ENCODE measurements around the gene CDKL5.

Gene CDKL5

DNA sequence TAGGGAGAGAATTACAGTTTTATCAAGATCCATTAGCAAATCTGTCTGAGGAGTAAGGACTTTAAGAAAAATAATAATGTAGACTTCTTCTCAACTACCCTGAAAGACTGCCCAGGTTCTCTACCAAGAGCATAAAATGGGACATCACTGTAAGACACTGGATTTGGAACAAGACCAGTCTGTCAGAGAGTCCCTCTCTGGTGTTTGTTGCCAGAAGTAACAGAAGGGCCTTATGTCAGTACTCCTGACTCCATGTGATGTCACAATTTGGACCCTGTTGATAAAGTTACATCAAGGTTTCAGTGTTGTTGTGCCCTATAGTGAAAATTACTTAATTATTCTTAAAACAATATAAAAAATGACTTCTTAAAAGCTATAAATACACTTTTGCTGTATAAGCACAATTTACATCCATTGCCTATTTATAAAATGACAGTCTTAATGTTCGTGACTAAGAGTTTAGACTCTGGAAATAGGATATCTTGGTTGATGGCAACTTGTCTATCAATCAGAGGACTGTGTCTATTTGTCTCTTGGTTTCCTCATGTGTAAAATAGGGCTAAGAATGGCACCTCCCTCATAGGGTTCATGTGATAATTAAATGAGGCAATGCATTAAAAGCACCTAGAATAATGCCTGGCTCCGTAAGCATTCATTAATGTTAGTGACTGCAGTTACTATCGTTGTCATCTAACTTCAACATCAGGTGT lies 188.7 kb downstream of the CDKL5 start:
- TF ChIP-seq, protein P1, sequence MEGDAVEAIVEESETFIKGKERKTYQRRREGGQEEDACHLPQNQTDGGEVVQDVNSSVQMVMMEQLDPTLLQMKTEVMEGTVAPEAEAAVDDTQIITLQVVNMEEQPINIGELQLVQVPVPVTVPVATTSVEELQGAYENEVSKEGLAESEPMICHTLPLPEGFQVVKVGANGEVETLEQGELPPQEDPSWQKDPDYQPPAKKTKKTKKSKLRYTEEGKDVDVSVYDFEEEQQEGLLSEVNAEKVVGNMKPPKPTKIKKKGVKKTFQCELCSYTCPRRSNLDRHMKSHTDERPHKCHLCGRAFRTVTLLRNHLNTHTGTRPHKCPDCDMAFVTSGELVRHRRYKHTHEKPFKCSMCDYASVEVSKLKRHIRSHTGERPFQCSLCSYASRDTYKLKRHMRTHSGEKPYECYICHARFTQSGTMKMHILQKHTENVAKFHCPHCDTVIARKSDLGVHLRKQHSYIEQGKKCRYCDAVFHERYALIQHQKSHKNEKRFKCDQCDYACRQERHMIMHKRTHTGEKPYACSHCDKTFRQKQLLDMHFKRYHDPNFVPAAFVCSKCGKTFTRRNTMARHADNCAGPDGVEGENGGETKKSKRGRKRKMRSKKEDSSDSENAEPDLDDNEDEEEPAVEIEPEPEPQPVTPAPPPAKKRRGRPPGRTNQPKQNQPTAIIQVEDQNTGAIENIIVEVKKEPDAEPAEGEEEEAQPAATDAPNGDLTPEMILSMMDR (conservative IDR thresholded peaks at IDR 0.05; ENCODE audit: low read length) = no peak
- no peak for DNase-seq (ENCODE audit: low read depth)
- H3K4me3 ChIP-seq (ENCODE audit: low read length) = no peak overlapping the region

DNA sequence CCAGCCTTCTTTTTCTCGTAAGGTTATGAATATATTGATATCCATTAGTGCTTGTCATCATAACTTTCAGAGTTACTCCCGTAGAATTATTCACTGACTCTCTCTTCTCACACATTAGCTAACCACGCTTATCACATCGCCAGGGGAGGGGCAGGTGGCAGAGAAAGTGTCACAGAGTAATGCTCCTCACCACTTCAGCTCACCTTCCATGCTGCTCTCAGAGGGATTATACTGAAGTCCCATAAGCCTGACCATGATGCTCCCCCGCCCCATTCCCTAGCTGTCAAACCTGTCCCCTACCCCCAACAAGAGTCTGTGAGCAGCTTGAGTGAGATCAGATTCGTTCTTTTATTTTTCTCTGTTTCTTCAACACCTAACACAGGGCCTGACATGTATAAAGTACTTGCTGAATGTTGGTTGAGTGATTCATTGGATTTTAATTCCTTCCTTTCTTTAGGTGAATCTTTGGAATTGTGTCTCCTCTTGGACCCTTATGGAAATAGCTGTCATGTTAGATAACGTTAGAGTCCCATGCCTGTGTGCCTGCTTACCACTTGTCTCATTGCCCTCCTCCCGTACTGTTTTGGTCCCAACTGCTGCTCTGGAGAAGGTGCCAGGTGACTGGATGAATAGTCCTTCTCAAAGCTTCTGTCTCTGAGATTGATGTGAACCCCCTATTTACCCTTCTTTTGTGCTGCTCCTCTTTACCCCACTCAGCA lies 191.4 kb downstream of the CDKL5 start:
- TF ChIP-seq, protein P1 (conservative IDR thresholded peaks at IDR 0.05; ENCODE audit: low read length) = no peak
- H3K4me3 ChIP-seq (ENCODE audit: low read length) = no peak overlapping the region
- no peak for DNase-seq (ENCODE audit: low read depth)

GRCh38 chrX:18617407-18617750 lies 192.0 kb downstream of the CDKL5 start:
- H3K4me3 ChIP-seq (ENCODE audit: low read length) = no peak overlapping the region
- TF ChIP-seq, protein P1 (conservative IDR thresholded peaks at IDR 0.05; ENCODE audit: low read length) = no peak
- peak; percentile 54 for DNase-seq (ENCODE audit: low read depth)

DNA sequence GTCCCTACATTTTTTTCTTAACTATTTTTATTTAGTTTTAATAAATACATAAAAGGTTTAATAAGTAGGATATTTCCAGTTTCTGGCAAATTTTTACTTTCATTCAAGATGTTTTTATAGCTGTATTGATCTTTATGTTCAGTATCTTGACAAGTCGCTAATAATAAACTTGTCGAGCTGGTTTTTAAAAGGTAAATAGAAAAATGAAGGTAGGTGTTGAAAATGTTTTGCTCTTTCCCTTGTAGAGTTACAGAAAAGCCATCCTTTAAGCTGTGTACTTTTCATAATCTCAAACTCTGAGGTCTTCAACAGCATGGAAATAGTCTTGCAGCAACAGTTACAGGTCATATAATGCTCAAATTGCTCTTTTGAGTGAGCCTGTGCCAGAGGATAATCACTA lies 193.9 kb downstream of the CDKL5 start:
- DNase-seq (ENCODE audit: low read depth) = no peak
- H3K4me3 ChIP-seq (ENCODE audit: low read length) = no peak overlapping the region
- TF ChIP-seq, protein P1 (conservative IDR thresholded peaks at IDR 0.05; ENCODE audit: low read length) = no peak

DNA sequence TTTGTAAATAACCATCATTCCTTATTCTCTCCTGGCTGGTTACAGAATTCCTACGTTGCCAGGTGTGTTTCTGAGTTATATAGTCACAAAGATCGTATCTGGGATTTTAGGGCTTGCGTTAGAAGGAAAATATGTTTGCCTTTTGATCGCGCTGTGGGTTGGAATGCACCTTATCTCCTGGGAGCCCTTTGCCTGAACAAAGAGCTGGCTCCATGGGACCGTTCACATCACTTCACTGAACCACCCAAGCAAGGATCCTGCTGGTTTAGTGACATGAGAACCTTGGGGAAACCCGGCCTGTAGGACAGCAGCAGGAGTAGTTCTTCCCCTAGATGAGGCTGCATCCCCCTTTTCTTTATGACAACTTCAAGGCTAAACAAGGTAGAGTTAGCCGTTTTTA lies 194.9 kb downstream of the CDKL5 start:
- no peak for DNase-seq (ENCODE audit: low read depth)
- TF ChIP-seq, protein P1 (conservative IDR thresholded peaks at IDR 0.05; ENCODE audit: low read length) = no peak
- H3K4me3 ChIP-seq (ENCODE audit: low read length) = no peak overlapping the region

DNA sequence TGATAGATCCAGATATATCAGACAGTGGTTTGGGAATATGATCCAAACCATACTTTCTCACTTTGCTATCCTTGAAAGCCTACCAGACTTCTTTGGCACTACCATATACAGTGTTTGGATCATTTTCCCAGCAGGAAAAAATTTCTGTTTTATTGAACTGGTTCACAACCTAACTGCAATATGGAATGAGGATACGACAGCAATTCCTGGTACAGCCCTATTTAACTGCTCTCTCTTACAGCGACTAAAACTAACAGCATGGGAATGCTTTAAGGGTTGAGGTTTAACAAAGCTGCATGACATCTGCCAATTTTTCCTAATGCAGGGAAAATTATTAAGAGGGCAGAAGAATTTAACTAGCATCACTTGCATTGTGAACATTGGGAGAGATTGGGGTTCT lies 199.2 kb downstream of the CDKL5 start:
- TF ChIP-seq, protein P1 (conservative IDR thresholded peaks at IDR 0.05; ENCODE audit: low read length) = no peak
- no peak overlapping the region for H3K4me3 ChIP-seq (ENCODE audit: low read length)
- no peak for DNase-seq (ENCODE audit: low read depth)

GRCh38 chrX:18630934-18631333 lies 205.5 kb downstream of the CDKL5 start:
- H3K4me3 ChIP-seq (ENCODE audit: low read length) = no peak overlapping the region
- TF ChIP-seq, protein P1 (conservative IDR thresholded peaks at IDR 0.05; ENCODE audit: low read length) = no peak
- no peak for DNase-seq (ENCODE audit: low read depth)

Measured in AG10803 (cell line).